ACC112 (cell line): ENCODE results near the gene FGF4.

ENCODE experiments used
- H2AFZ ChIP-seq: fragments of 200-600 bp; sonication (generic); one replicate; pipeline ENCODE4 v1.6.0; 2017; ENCODE audit warnings: antibody characterized with exemption, low read length; ENCODE audit not compliant: unreplicated experiment
- H3K27ac ChIP-seq: fragments of 200-600 bp; sonication (generic); 2 replicates; pipeline ENCODE4 v1.5.1; 2014; ENCODE audit warnings: low read depth, mild to moderate bottlenecking, antibody characterized with exemption, low read length, moderate library complexity
- H3K27me3 ChIP-seq: fragments of 200-600 bp; sonication (generic); 2 replicates; pipeline ENCODE4 v1.6.1; 2014; ENCODE audit warnings: mild to moderate bottlenecking, antibody characterized with exemption, low read length, moderate library complexity, mixed read lengths; ENCODE audit not compliant: insufficient read depth
- H3K36me3 ChIP-seq: fragments of 200-600 bp; sonication (generic); 2 replicates; pipeline ENCODE4 v1.6.1; 2016; ENCODE audit warnings: mild to moderate bottlenecking, antibody characterized with exemption, low read length, moderate library complexity, mixed read lengths; ENCODE audit not compliant: insufficient read depth
- H3K4me1 ChIP-seq: fragments of 200-600 bp; sonication (generic); one replicate; pipeline ENCODE4 v1.6.1; 2016; ENCODE audit warnings: low read length, mixed read lengths; ENCODE audit not compliant: insufficient read depth, unreplicated experiment, control insufficient read depth
- H3K4me3 ChIP-seq: fragments of 200-600 bp; sonication (generic); 2 replicates; pipeline ENCODE4 v1.5.1; 2014; ENCODE audit warnings: mild to moderate bottlenecking, low read depth, low read length
- H3K79me2 ChIP-seq: fragments of 200-600 bp; sonication (generic); one replicate; pipeline ENCODE4 v1.6.0; 2016; ENCODE audit warnings: low read length; ENCODE audit not compliant: control insufficient read depth, unreplicated experiment, insufficient read depth

Gene FGF4

GRCh38 chr11:69816671-69817070, 41.5 kb upstream of the FGF4 start:
- Histone ChIP-seq H3K27ac (no peak overlapping the region), H3K79me2 (no peaks in the 10 kb centered on the region), H3K4me3 (no peak overlapping the region), H3K36me3 (no peaks in the 10 kb centered on the region), H2AFZ (no peak overlapping the region), H3K4me1 (no peaks in the 10 kb centered on the region), H3K27me3 (peaks cover 81% of the 10 kb centered on the region)

DNA sequence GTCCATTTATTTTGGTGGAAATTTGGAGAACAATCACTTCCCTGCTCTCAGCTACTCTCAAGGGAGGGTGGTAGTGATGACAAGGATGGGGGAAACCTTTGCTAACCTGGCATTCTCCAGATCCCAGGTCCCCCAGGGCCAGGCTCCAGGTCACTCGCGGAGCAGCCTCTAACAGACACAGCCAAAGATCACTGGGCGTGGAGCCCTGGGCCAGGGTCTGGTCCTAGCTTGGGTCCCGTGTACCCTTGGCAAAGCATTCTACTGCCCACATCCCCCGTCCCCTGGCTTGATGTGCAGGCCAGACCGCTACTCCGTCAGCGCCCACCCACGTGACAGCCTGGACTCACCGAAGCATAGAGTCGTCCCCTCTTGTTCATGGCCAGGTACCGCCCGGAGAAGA, 40.8 kb upstream of the FGF4 start:
- Histone ChIP-seq H3K4me3 (no peak overlapping the region), H3K27me3 (peaks cover 74% of the 10 kb centered on the region), H3K4me1 (no peaks in the 10 kb centered on the region), H3K27ac (no peak overlapping the region), H2AFZ (no peak overlapping the region), H3K36me3 (no peaks in the 10 kb centered on the region), H3K79me2 (no peaks in the 10 kb centered on the region)

- Histone ChIP-seq H3K27me3 (peaks cover 67% of the 10 kb centered on the region), H2AFZ (no peak overlapping the region)
Observed at GRCh38 chr11:69814902-69815301, 39.8 kb upstream of the FGF4 start.

DNA sequence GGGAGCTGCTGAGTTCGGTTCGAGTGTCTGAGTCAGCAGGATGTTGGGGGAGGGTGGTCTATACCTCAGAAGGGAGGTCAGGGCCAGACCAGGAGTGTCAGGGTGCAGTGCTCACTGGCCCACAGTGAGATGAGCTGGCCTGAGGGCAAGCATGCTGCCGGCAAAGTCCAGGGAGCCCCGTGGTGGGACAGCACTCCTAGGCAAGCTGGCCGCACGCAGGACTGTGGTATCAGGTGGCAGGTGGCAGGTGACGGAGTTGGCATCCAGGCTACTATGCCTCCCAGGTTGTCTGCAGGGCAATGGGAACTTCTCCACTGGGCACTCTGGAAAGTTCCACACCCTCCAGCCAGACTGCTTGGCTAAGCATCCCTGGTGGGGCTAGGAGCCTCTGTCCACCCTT, 39.3 kb upstream of the FGF4 start:
- peaks cover 67% of the 10 kb centered on the region for H3K27me3 ChIP-seq
- H3K36me3 ChIP-seq: no peaks in the 10 kb centered on the region
- H3K4me3 ChIP-seq: no peak overlapping the region
- no peaks in the 10 kb centered on the region for H3K79me2 ChIP-seq
- no peaks in the 10 kb centered on the region for H3K4me1 ChIP-seq
- H2AFZ ChIP-seq: no peak overlapping the region
- no peak overlapping the region for H3K27ac ChIP-seq

More at GRCh38 chr11:69814902-69815301, 39.8 kb upstream of the FGF4 start:
- Histone ChIP-seq H3K36me3 (no peaks in the 10 kb centered on the region), H3K27ac (no peak overlapping the region), H3K4me1 (no peaks in the 10 kb centered on the region), H3K4me3 (no peak overlapping the region), H3K79me2 (no peaks in the 10 kb centered on the region)

- Histone ChIP-seq H3K36me3 (no peaks in the 10 kb centered on the region), H3K4me1 (no peaks in the 10 kb centered on the region), H3K27ac (no peak overlapping the region), H3K4me3 (no peak overlapping the region), H3K79me2 (no peaks in the 10 kb centered on the region), H3K27me3 (peaks cover 67% of the 10 kb centered on the region), H2AFZ (no peak overlapping the region)
Observed at GRCh38 chr11:69813839-69814238, 38.7 kb upstream of the FGF4 start.

GRCh38 chr11:69812946-69813345, 37.8 kb upstream of the FGF4 start:
- H2AFZ ChIP-seq: no peak overlapping the region
- H3K4me1 ChIP-seq: no peaks in the 10 kb centered on the region
- no peak overlapping the region for H3K27ac ChIP-seq
- H3K27me3 ChIP-seq: peaks cover 67% of the 10 kb centered on the region
- no peaks in the 10 kb centered on the region for H3K79me2 ChIP-seq
- H3K4me3 ChIP-seq: no peak overlapping the region
- no peaks in the 10 kb centered on the region for H3K36me3 ChIP-seq

- Histone ChIP-seq H3K27ac (no peak overlapping the region), H3K27me3 (peaks cover 63% of the 10 kb centered on the region), H3K36me3 (no peaks in the 10 kb centered on the region), H3K4me3 (no peak overlapping the region), H3K4me1 (no peaks in the 10 kb centered on the region), H2AFZ (no peak overlapping the region), H3K79me2 (no peaks in the 10 kb centered on the region)
Observed at GRCh38 chr11:69812256-69812655, 37.1 kb upstream of the FGF4 start.

- H2AFZ ChIP-seq: no peak overlapping the region
- H3K27ac ChIP-seq: no peak overlapping the region
- H3K27me3 ChIP-seq: peaks cover 58% of the 10 kb centered on the region
- no peaks in the 10 kb centered on the region for H3K36me3 ChIP-seq
- no peaks in the 10 kb centered on the region for H3K79me2 ChIP-seq
- H3K4me1 ChIP-seq: no peaks in the 10 kb centered on the region
- H3K4me3 ChIP-seq: no peak overlapping the region
Observed at GRCh38 chr11:69811431-69811830, 36.3 kb upstream of the FGF4 start.

GRCh38 chr11:69810289-69811118, 35.4 kb upstream of the FGF4 start:
- no peak overlapping the region for H3K4me3 ChIP-seq
- no peak overlapping the region for H2AFZ ChIP-seq
- H3K27ac ChIP-seq: no peak overlapping the region
- H3K36me3 ChIP-seq: no peaks in the 10 kb centered on the region
- no peaks in the 10 kb centered on the region for H3K4me1 ChIP-seq
- H3K27me3 ChIP-seq: peaks cover 50% of the 10 kb centered on the region
- no peaks in the 10 kb centered on the region for H3K79me2 ChIP-seq

GRCh38 chr11:69808667-69809086, 33.5 kb upstream of the FGF4 start:
- Histone ChIP-seq H2AFZ (no peak overlapping the region), H3K36me3 (no peaks in the 10 kb centered on the region), H3K79me2 (no peaks in the 10 kb centered on the region), H3K27me3 (peaks cover 50% of the 10 kb centered on the region), H3K27ac (no peak overlapping the region), H3K4me3 (no peak overlapping the region), H3K4me1 (no peaks in the 10 kb centered on the region)

DNA sequence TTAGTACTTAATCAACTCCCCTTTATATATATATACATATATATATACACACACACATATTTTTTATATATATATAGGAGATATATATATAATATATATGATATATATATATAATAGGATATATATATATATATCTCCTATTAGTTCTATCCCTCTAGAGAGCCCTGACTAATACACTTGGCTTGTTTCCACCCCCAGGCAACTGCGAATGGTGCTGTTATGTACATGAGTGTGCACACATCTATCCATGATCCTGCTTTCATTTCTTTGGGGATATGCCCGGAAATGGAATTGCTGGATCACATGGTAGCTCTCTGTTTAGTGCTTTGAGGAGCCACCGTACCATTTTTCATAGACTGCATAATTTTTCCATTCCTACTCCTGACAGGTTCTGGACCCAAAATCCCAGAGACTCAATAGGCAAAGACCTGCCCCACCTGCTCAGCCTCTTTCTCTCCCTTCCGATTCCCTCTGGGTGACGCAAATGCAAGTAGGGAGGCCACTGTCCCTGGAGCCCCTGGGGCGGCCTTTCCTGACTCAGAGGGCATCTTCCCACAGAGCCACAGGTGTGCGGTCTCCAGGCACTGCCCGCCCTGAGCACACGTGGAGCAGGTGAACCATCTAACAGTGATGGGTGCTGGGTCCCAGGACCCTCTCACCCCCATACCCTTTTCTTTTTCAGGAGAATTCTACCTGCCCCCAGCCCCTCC, 32.1 kb upstream of the FGF4 start:
- Histone ChIP-seq H3K27ac (no peak overlapping the region), H3K4me1 (no peaks in the 10 kb centered on the region), H3K4me3 (no peak overlapping the region), H2AFZ (no peak overlapping the region), H3K79me2 (no peaks in the 10 kb centered on the region), H3K36me3 (no peaks in the 10 kb centered on the region), H3K27me3 (peaks cover 52% of the 10 kb centered on the region)
